Nephron progenitor cell (in vitro differentiated cells): ENCODE data around the gene MYLK2.
"Not testable (repeated sequence)": the region's sequence is repeated elsewhere in the genome, so short reads cannot be mapped to it uniquely, and the experiment has no call there.

Experiments
- DNase-seq: peaks from one replicate; pipeline ENCODE4 v3.0.0; 2021
- H3K27ac Mint-ChIP-seq: 2 replicates; pipeline ENCODE4 v1.8.0; 2021; ENCODE audit warnings: mild to moderate bottlenecking, moderate library complexity, mixed read lengths
- H3K27me3 Mint-ChIP-seq: 2 replicates; pipeline ENCODE4 v1.8.0; 2021; ENCODE audit warnings: mild to moderate bottlenecking, low read depth, mixed read lengths; ENCODE audit not compliant: poor library complexity
- H3K36me3 Mint-ChIP-seq: 2 replicates; pipeline ENCODE4 v1.8.0; 2021; ENCODE audit warnings: low read depth, mixed read lengths
- H3K4me1 Mint-ChIP-seq: 2 replicates; pipeline ENCODE4 v1.8.0; 2021; ENCODE audit warnings: mixed read lengths
- H3K4me3 Mint-ChIP-seq: 2 replicates; pipeline ENCODE4 v1.8.0; 2021; ENCODE audit warnings: mild to moderate bottlenecking, moderate library complexity, mixed read lengths
- H3K9me3 Mint-ChIP-seq: 2 replicates; pipeline ENCODE4 v1.8.0; 2021; ENCODE audit warnings: mild to moderate bottlenecking, moderate library complexity, mixed read lengths
- CTCF ChIP-seq: fragments of 200-600 bp; sonication (generic); IDR thresholded peaks from 2 replicates; pipeline ENCODE4 v1.5.0; 2021; ENCODE audit warnings: antibody characterized with exemption

MYLK2 gene

GRCh38 chr20:31811796-31812728 lies 7.1 kb upstream of the MYLK2 start:
- Mint-ChIP-seq H3K27me3 (no peaks in the 10 kb centered on the region), H3K4me3 (no peak overlapping the region), H3K9me3 (no peaks in the 10 kb centered on the region), H3K27ac (no peak overlapping the region), H3K4me1 (peaks cover 31% of the 10 kb centered on the region), H3K36me3 (peaks cover 6% of the 10 kb centered on the region)
- TF ChIP-seq CTCF, result no peak
- no peak for DNase-seq

- no peak for TF ChIP-seq CTCF
- H3K27ac Mint-ChIP-seq, result no peak overlapping the region
- no peak for DNase-seq
- no peaks in the 10 kb centered on the region for H3K27me3 Mint-ChIP-seq
- peaks cover 33% of the 10 kb centered on the region for H3K4me1 Mint-ChIP-seq
- H3K4me3 Mint-ChIP-seq, result no peak overlapping the region
- no peaks in the 10 kb centered on the region for H3K9me3 Mint-ChIP-seq
- H3K36me3 Mint-ChIP-seq, result peaks cover 3% of the 10 kb centered on the region
Observed at GRCh38 chr20:31813611-31814010, 5.5 kb upstream of the MYLK2 start.

GRCh38 chr20:31814142-31814541 lies 5.0 kb upstream of the MYLK2 start:
- peaks cover 34% of the 10 kb centered on the region for H3K4me1 Mint-ChIP-seq
- not testable (repeated sequence) for H3K4me3 Mint-ChIP-seq, DNase-seq, H3K27me3 Mint-ChIP-seq, H3K27ac Mint-ChIP-seq, H3K9me3 Mint-ChIP-seq, H3K36me3 Mint-ChIP-seq

- TF ChIP-seq CTCF, result no peak
- H3K4me1 Mint-ChIP-seq, result peaks cover 27% of the 10 kb centered on the region
Observed at GRCh38 chr20:31815408-31816188, 3.6 kb upstream of the MYLK2 start.

GRCh38 chr20:31816221-31816620 lies 2.9 kb upstream of the MYLK2 start:
- no peaks in the 10 kb centered on the region for H3K36me3 Mint-ChIP-seq
- no peak overlapping the region for H3K27ac Mint-ChIP-seq
- peaks cover 23% of the 10 kb centered on the region for H3K4me1 Mint-ChIP-seq

More at GRCh38 chr20:31815408-31816188, 3.6 kb upstream of the MYLK2 start:
- no peaks in the 10 kb centered on the region for H3K36me3 Mint-ChIP-seq
- no peak for DNase-seq
- H3K27ac Mint-ChIP-seq, result no peak overlapping the region
- H3K4me3 Mint-ChIP-seq, result no peak overlapping the region
- no peaks in the 10 kb centered on the region for H3K27me3 Mint-ChIP-seq
- no peaks in the 10 kb centered on the region for H3K9me3 Mint-ChIP-seq

More at GRCh38 chr20:31816221-31816620, 2.9 kb upstream of the MYLK2 start:
- no peak for DNase-seq
- Mint-ChIP-seq H3K27me3 (no peaks in the 10 kb centered on the region), H3K9me3 (no peaks in the 10 kb centered on the region), H3K4me3 (no peak overlapping the region)
- TF ChIP-seq CTCF, result no peak
